Measurements from ENCODE around the gene PNN.
"Not testable (repeated sequence)": the region's sequence is repeated elsewhere in the genome, so short reads cannot be mapped to it uniquely, and the experiment has no call there.

The PNN gene

GRCh38 chr14:39181693-39182047 is 6.6 kb downstream of the PNN start:
- DNase-seq: no peak

GRCh38 chr14:39182770-39183684 is 8.0 kb downstream of the PNN start:
- DNase-seq: no peak

GRCh38 chr14:39183685-39184003 is 8.6 kb downstream of the PNN start:
- DNase-seq: not testable (repeated sequence)

GRCh38 chr14:39184628-39185255 is 9.7 kb downstream of the PNN start:
- no peak for DNase-seq

- DNase-seq: no peak
Measured at GRCh38 chr14:39185256-39186049, 10.4 kb downstream of the PNN start.

GRCh38 chr14:39186941-39187525 is 12.0 kb downstream of the PNN start:
- no peak for DNase-seq

- no peak for DNase-seq
Measured at GRCh38 chr14:39203659-39204606, 28.9 kb downstream of the PNN start.

- DNase-seq: not testable (repeated sequence)
Measured at GRCh38 chr14:39207430-39207829, 32.4 kb downstream of the PNN start.

GRCh38 chr14:39211109-39211741 is 36.2 kb downstream of the PNN start:
- DNase-seq: no peak

- DNase-seq: no peak
Measured at GRCh38 chr14:39212034-39212433, 37.0 kb downstream of the PNN start.

- DNase-seq: no peak
Measured at GRCh38 chr14:39212693-39213092, 37.6 kb downstream of the PNN start.

- no peak for DNase-seq
Measured at GRCh38 chr14:39217214-39217879, 42.3 kb downstream of the PNN start.

- no peak for DNase-seq
Measured at GRCh38 chr14:39218171-39218769, 43.2 kb downstream of the PNN start.

GRCh38 chr14:39219075-39219499 is 44.0 kb downstream of the PNN start:
- DNase-seq: no peak

- not testable (repeated sequence) for DNase-seq
Measured at GRCh38 chr14:39220473-39220872, 45.4 kb downstream of the PNN start.

GRCh38 chr14:39228044-39228443 is 53.0 kb downstream of the PNN start:
- DNase-seq: no peak

- no peak for DNase-seq
Measured at GRCh38 chr14:39228509-39229221, 53.6 kb downstream of the PNN start.

- DNase-seq: no peak
Measured at GRCh38 chr14:39229222-39229543, 54.1 kb downstream of the PNN start.

GRCh38 chr14:39229601-39230110 is 54.6 kb downstream of the PNN start:
- DNase-seq: no peak

Measured in NCI-H774 (cell line).